ENCODE data around the gene MSLN. TPM values are rescaled to one million over a fixed set of nuclear protein-coding genes. Genes with fewer than 3 reads are reported as not detected.
"Not testable (repeated sequence)": the region's sequence is repeated elsewhere in the genome, so short reads cannot be mapped to it uniquely, and the experiment has no call there.

The MSLN gene
- total RNA-seq (under 1 TPM in 3 of 7 donors, not detected in 4; 0.32 to 0.70 (median 0.51) TPM), polyA plus RNA-seq (1 to 10 TPM in 1 of 3 donors, under 1 TPM in 2; 0.22 to 1.1 (median 0.26) TPM)
- long read RNA-seq, donor 1, partial matches to known transcripts = 11 of 14 reads
- long read RNA-seq, donor 1, other reads (novel, unspliced or antisense) = 0 of 14 reads
- long read RNA-seq, donor 2 = 0 reads

GRCh38 chr16:760545-761343 is at the start of gene MSLN:
MSLN (plus strand) TSS chr16:760734; CDS start chr16:762681, 1,947 bp downstream.
- no peaks in the 10 kb centered on the region for H3K4me1 ChIP-seq
- H3K27ac ChIP-seq = no peak within 1 kb of the TSS
- H3K4me3 ChIP-seq = no peak within 1 kb of the TSS
- H3K9me3 ChIP-seq = peaks cover 0 to 6% (median 0%) of the 10 kb centered on the region in 8 donors
- intact Hi-C loops (cut with DNase I; ENCODE audit: low total_unique reads) = no loop called here
- H3K27me3 ChIP-seq (replicated peaks in 1 of 7) = peaks cover 0 to 63% (median 14%) of the 10 kb centered on the region in 7 donors
- WGBS, 5 donors = 76 to 85% (median 79%) methylated on average over 31 to 37 of the region's 37 CpGs
- DNase-seq = no peak
- no peaks in the 10 kb centered on the region for H3K36me3 ChIP-seq
- no peak for TF ChIP-seq POLR2AphosphoS5 (IDR thresholded peaks at IDR 0.05)
- no peak for TF ChIP-seq POLR2A (IDR thresholded peaks at IDR 0.05)

GRCh38 chr16:711084-711483 is 49.5 kb upstream of the MSLN start:
- 72 to 86% (median 77%) methylated on average over 9 to 12 of the region's 12 CpGs for WGBS, 5 donors
- Histone ChIP-seq H3K27ac (no peak overlapping the region), H3K36me3 (no peaks in the 10 kb centered on the region), H3K27me3 (replicated peaks in 1 of 7) (peaks cover 8 to 98% (median 58%) of the 10 kb centered on the region in 7 donors), H3K4me1 (peaks cover 4 to 49% (median 30%) of the 10 kb centered on the region in 6 donors), H3K4me3 (no peak overlapping the region), H3K9me3 (no peaks in the 10 kb centered on the region)
- no peak for DNase-seq
- intact Hi-C loops (cut with DNase I; ENCODE audit: low total_unique reads) = loop anchor here (5.0 kb wide), 1 partner anchor 76 kb away; the partner anchor contains the start of genes CHTF18 and RPUSD1
- TF ChIP-seq POLR2A (IDR thresholded peaks at IDR 0.05) = no peak
- no peak for TF ChIP-seq POLR2AphosphoS5 (IDR thresholded peaks at IDR 0.05)
- TF ChIP-seq CTCF (IDR thresholded peaks at IDR 0.05 in 8 of 11, conservative IDR thresholded peaks at IDR 0.05 in 3 of 11) = no peak

- Histone ChIP-seq H3K27me3 (replicated peaks in 1 of 7) (peaks cover 8 to 98% (median 58%) of the 10 kb centered on the region in 7 donors), H3K9me3 (no peaks in the 10 kb centered on the region), H3K27ac (no peak overlapping the region), H3K4me3 (no peak overlapping the region), H3K4me1 (peaks cover 4 to 49% (median 33%) of the 10 kb centered on the region in 6 donors), H3K36me3 (peaks cover 0 to under 1% (median 0%) of the 10 kb centered on the region in 6 donors)
- TF ChIP-seq POLR2A (IDR thresholded peaks at IDR 0.05) (no peak), POLR2AphosphoS5 (IDR thresholded peaks at IDR 0.05) (peak; percentile 54 to 77 (median 67)), CTCF (IDR thresholded peaks at IDR 0.05 in 8 of 11, conservative IDR thresholded peaks at IDR 0.05 in 3 of 11) (peak; percentile 76 to 99 (median 95))
- intact Hi-C loops (cut with DNase I; ENCODE audit: low total_unique reads) = loop anchor here (5.0 kb wide), 1 partner anchor 76 kb away; the partner anchor contains the start of genes CHTF18 and RPUSD1
- peak; percentile 96 for DNase-seq
- WGBS, 5 donors = 8 to 14% (median 12%) methylated on average over 17 to 25 of the region's 25 CpGs
These were observed 48.8 kb upstream of the MSLN start for GRCh38 chr16:711548-712320.

GRCh38 chr16:712740-713250 is 47.7 kb upstream of the MSLN start:
- H3K27me3 ChIP-seq (replicated peaks in 1 of 7) = peaks cover 8 to 98% (median 49%) of the 10 kb centered on the region in 7 donors
- H3K4me3 ChIP-seq, H3K27ac ChIP-seq, DNase-seq, H3K36me3 ChIP-seq, H3K9me3 ChIP-seq: not testable (repeated sequence)
- intact Hi-C loops (cut with DNase I; ENCODE audit: low total_unique reads) = loop anchor here (5.0 kb wide), 1 partner anchor 75 kb away; the partner anchor contains the start of genes CHTF18 and RPUSD1
- WGBS, 5 donors = 50 to 60% (median 53%) methylated on average over 13 of the region's 13 CpGs
- peaks cover 4 to 52% (median 34%) of the 10 kb centered on the region in 6 donors for H3K4me1 ChIP-seq
- peak in 5 of 11 experiments; percentile 10 to 42 (median 27) for TF ChIP-seq CTCF (IDR thresholded peaks at IDR 0.05 in 8 of 11, conservative IDR thresholded peaks at IDR 0.05 in 3 of 11)

Measured in spleen (tissue), 13 donors.